NT2/D1 (cell line): ENCODE measurements around the gene NPR2.

Experiments used
- DNase-seq: peaks from one replicate; pipeline ENCODE4 v3.0.0-alpha.2; 2011; ENCODE audit warnings: low read depth, low spot score
- H3K27me3 ChIP-seq: 2 replicates; pipeline ENCODE4 v1.6.0; 2011; ENCODE audit warnings: mild to moderate bottlenecking; ENCODE audit not compliant: insufficient read length, insufficient read depth
- H3K36me3 ChIP-seq: 2 replicates; pipeline ENCODE4 v1.6.1; 2011; ENCODE audit warnings: mild to moderate bottlenecking, low read length, mixed read lengths; ENCODE audit not compliant: insufficient read depth, insufficient read length
- H3K4me1 ChIP-seq: 2 replicates; pipeline ENCODE4 v1.5.1; 2011; ENCODE audit not compliant: insufficient read depth, insufficient read length
- H3K4me3 ChIP-seq: 2 replicates; pipeline ENCODE4 v1.5.1; 2011; ENCODE audit warnings: low read depth; ENCODE audit not compliant: insufficient read length
- H3K9ac ChIP-seq: 2 replicates; pipeline ENCODE4 v1.6.0; 2011; ENCODE audit warnings: low read depth; ENCODE audit not compliant: insufficient read length
- H3K9me3 ChIP-seq: 2 replicates; pipeline ENCODE4 v1.5.1; 2011; ENCODE audit warnings: mild to moderate bottlenecking, low read length; ENCODE audit not compliant: insufficient read depth
- SUZ12 ChIP-seq: IDR thresholded peaks from 2 replicates; pipeline ENCODE4 v1.6.1; 2011; ENCODE audit not compliant: insufficient read length, insufficient read depth; ENCODE audit errors: extremely low read depth
- YY1 ChIP-seq: IDR thresholded peaks from 2 replicates; pipeline ENCODE4 v1.6.1; 2011; ENCODE audit not compliant: insufficient read length, insufficient read depth
- ZNF274 ChIP-seq: IDR thresholded peaks from 2 replicates; pipeline ENCODE4 v1.6.1; 2011; ENCODE audit warnings: mild to moderate bottlenecking, low read depth, low read length

Gene NPR2

GRCh38 chr9:35792024-35792813, 828 bp downstream of the NPR2 start:
- Histone ChIP-seq H3K9me3 (no peaks in the 10 kb centered on the region), H3K4me3 (peak overlapping the region; percentile 69), H3K4me1 (peaks cover 4% of the 10 kb centered on the region), H3K27me3 (peaks cover 9% of the 10 kb centered on the region), H3K9ac (peak overlapping the region; percentile 74), H3K36me3 (no peaks in the 10 kb centered on the region)
- TF ChIP-seq SUZ12 = no peak
- TF ChIP-seq YY1 = no peak
- no peak for TF ChIP-seq ZNF274
- no peak for DNase-seq

GRCh38 chr9:35792826-35793225, 1.4 kb downstream of the NPR2 start:
- Histone ChIP-seq H3K36me3 (no peaks in the 10 kb centered on the region), H3K4me3 (no peak overlapping the region), H3K27me3 (peaks cover 9% of the 10 kb centered on the region), H3K9ac (no peak overlapping the region), H3K9me3 (no peaks in the 10 kb centered on the region), H3K4me1 (peaks cover 4% of the 10 kb centered on the region)
- no peak for DNase-seq
- TF ChIP-seq ZNF274 = no peak
- no peak for TF ChIP-seq SUZ12
- TF ChIP-seq YY1 = no peak

DNA sequence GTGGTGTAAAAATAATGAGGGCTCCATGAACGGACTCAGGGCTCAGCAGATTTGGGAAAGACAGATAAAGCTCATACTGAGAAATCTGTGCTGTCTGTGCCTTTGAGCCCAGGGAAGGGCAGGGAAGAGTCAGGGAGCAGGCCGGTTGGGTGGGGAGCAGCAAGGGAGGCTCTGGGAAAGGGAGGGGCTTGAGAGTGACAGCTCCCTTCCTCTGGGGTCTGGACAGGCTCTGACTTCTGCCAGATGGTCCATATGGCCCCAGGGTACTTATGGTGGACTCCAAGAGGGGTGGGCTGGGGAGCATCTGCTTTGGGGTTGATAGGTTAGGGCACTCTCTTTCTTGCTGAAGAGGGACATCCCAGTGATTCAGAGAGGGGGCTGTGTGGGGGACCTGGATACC, 2.1 kb downstream of the NPR2 start:
- TF ChIP-seq ZNF274 (no peak), SUZ12 (no peak), YY1 (no peak)
- H3K4me1 ChIP-seq = peaks cover 4% of the 10 kb centered on the region
- no peak overlapping the region for H3K9ac ChIP-seq
- H3K4me3 ChIP-seq = no peak overlapping the region
- DNase-seq = no peak
- peaks cover 9% of the 10 kb centered on the region for H3K27me3 ChIP-seq
- no peaks in the 10 kb centered on the region for H3K9me3 ChIP-seq
- H3K36me3 ChIP-seq = no peaks in the 10 kb centered on the region

GRCh38 chr9:35795695-35796094, 4.3 kb downstream of the NPR2 start:
- DNase-seq = no peak
- Histone ChIP-seq H3K4me1 (peaks cover 4% of the 10 kb centered on the region), H3K9me3 (no peaks in the 10 kb centered on the region), H3K27me3 (peaks cover 9% of the 10 kb centered on the region), H3K4me3 (no peak overlapping the region), H3K36me3 (peaks cover 8% of the 10 kb centered on the region), H3K9ac (no peak overlapping the region)
- TF ChIP-seq SUZ12 (no peak), ZNF274 (no peak), YY1 (no peak)

DNA sequence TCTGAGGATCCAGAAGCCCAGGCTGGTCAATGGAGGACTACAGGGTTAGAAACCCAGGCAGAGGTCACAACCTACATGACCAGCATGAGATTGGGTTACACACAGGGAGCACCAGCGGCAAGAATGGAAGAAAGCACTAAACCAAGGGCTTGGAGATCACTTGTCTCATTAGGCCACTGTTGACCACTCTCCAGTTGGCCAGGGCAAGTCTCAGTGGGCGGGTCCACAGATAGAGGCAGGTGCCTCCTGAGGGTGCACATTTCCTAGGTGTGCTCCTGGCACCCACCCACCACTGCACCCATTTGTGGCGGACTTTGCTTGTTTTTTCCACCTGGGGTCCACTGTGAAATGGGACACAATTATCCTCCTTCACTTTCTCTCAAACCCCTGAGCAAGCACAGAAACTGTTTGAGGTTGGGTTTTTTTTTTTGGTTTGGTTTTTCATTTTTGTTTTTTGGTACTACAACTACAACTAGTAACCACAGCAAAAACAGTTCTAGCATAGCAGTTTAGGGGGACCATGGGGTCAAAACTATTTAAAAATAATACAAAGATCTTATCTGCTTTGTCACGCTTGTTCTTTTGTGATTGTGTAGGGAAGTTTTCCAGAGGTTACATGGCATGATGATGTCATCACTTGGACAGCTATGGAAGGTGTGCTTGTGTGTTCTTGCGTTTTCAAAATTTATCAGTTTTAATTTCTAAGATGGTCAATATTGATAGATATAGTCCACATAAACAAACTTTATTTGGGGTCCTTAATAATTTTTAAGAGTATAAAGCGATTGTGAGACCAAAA, 6.1 kb downstream of the NPR2 start:
- no peak overlapping the region for H3K9ac ChIP-seq
- peaks cover 4% of the 10 kb centered on the region for H3K4me1 ChIP-seq
- no peak for DNase-seq
- TF ChIP-seq ZNF274 (no peak), YY1 (no peak), SUZ12 (no peak)
- peaks cover 5% of the 10 kb centered on the region for H3K27me3 ChIP-seq
- peaks cover 21% of the 10 kb centered on the region for H3K36me3 ChIP-seq
- H3K9me3 ChIP-seq = no peaks in the 10 kb centered on the region
- H3K4me3 ChIP-seq = no peak overlapping the region

DNA sequence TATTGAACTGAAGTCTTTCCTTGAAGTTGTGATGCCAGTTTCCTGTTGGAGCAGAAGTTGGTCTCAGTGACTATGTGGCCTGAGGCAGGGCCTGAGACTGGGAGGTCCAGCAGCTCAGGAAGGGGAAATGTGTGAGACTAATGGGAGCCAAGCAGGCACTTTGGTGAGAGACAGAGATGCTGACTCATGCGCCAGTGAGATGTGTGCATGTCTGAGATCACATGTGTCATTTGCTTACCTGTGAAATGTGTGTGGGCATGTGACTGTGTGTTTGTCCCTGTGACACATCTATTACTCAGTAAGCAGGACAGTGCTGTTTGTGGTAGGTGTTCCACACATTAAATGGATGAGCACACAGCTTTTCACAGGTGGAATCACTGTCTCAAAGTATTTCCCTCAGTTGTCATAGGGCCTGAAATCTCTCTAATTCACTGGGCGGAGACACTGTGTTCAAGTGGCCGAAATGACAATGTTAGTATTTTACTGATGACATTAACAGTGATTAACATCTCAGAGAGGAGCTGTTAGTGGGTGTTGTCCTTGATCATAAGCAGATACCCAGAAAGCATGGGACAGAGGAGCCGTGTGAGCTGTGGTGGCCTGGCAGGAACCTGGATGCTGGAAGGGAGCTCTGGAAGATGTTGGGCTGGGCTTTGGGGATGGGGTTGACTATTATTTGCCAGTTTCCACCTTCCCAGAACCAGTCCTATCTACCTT, 7.4 kb downstream of the NPR2 start:
- Histone ChIP-seq H3K4me3 (no peak overlapping the region), H3K4me1 (no peaks in the 10 kb centered on the region), H3K9ac (no peak overlapping the region), H3K9me3 (no peaks in the 10 kb centered on the region), H3K27me3 (no peaks in the 10 kb centered on the region), H3K36me3 (peaks cover 24% of the 10 kb centered on the region)
- TF ChIP-seq SUZ12 (no peak), ZNF274 (no peak), YY1 (no peak)
- DNase-seq = no peak

- peaks cover 29% of the 10 kb centered on the region for H3K36me3 ChIP-seq
- no peak for DNase-seq
Observed at GRCh38 chr9:35800530-35800929, 9.1 kb downstream of the NPR2 start.

More at GRCh38 chr9:35800530-35800929, 9.1 kb downstream of the NPR2 start:
- TF ChIP-seq SUZ12 (no peak), ZNF274 (no peak), YY1 (no peak)
- Histone ChIP-seq H3K9ac (no peak overlapping the region), H3K4me1 (no peaks in the 10 kb centered on the region), H3K4me3 (no peak overlapping the region), H3K9me3 (no peaks in the 10 kb centered on the region), H3K27me3 (no peaks in the 10 kb centered on the region)
